ENCODE data around the gene PRPS1. TPM values are rescaled to one million over a fixed set of nuclear protein-coding genes. Genes with fewer than 3 reads are reported as not detected.

PRPS1 gene
- total RNA-seq, 2 experiments from 2014 or later: 57.1 to 80.0 TPM

GRCh38 chrX:107654872-107655761, 26.8 kb downstream of the PRPS1 start:
- no peak for TF ChIP-seq EZH2phosphoT487 (IDR thresholded peaks at IDR 0.05; ENCODE audit: borderline replicate concordance, low read depth, low read length)
- TF ChIP-seq CTCF (conservative IDR thresholded peaks at IDR 0.05; ENCODE audit: low read length): peak; percentile 83
- ChIA-PET CTCF (ENCODE audit: unreplicated experiment) (interaction anchor here (0.6 to 1.9 kb wide), 2 partner anchors 26 to 35 kb away, joined by 4 to 5 read pairs; partner anchors contain the start of gene PRPS1), POLR2A (interaction anchor here (0.6 to 0.8 kb wide), 3 partner anchors 47 to 179 kb away, joined by 3 read pairs; no protein-coding TSS in a partner anchor)
- DNase-seq (ENCODE audit: low spot score): peak; percentile 67
- intact Hi-C loops (cut with micrococcal nuclease; ENCODE audit: unreplicated experiment): loop anchor here (1.0 to 10.0 kb wide), 5 partner anchors 62 to 660 kb away; partner anchors contain the start of gene NCBP2L
- H3K4me2 ChIP-seq (ENCODE audit: low read length): peak overlapping the region; percentile 39
- no TSS peak for BruUV-seq (replicated peaks)
- H3K79me2 ChIP-seq (ENCODE audit: insufficient read depth, low read depth, low read length): no peaks in the 10 kb centered on the region
- H3K9me3 ChIP-seq (ENCODE audit: low read length): no peaks in the 10 kb centered on the region
- no peak overlapping the region for H3K4me3 ChIP-seq (ENCODE audit: low read depth, low read length, poor library complexity, severe bottlenecking)
- no peaks in the 10 kb centered on the region for H3K9me2 ChIP-seq (ENCODE audit: insufficient read depth, low read length)
- no peak overlapping the region for H3K27ac ChIP-seq (ENCODE audit: low read depth, low read length, poor library complexity, severe bottlenecking)
- no peaks in the 10 kb centered on the region for H4K20me1 ChIP-seq (ENCODE audit: insufficient read depth, low read length)
- no peak overlapping the region for H2AFZ ChIP-seq (ENCODE audit: low read length)
- peaks cover 7% of the 10 kb centered on the region for H3K4me1 ChIP-seq (ENCODE audit: insufficient read depth, low read length, poor library complexity, severe bottlenecking)
- H3K36me3 ChIP-seq (ENCODE audit: insufficient read depth, low read length): peaks cover 9% of the 10 kb centered on the region

GRCh38 chrX:107656978-107657377, 28.7 kb downstream of the PRPS1 start:
- CTCF ChIA-PET (ENCODE audit: unreplicated experiment): no interaction called here
- H3K79me2 ChIP-seq (ENCODE audit: insufficient read depth, low read depth, low read length): no peaks in the 10 kb centered on the region
- H3K36me3 ChIP-seq (ENCODE audit: insufficient read depth, low read length): no peaks in the 10 kb centered on the region
- H3K9me2 ChIP-seq (ENCODE audit: insufficient read depth, low read length): no peaks in the 10 kb centered on the region
- H3K4me3 ChIP-seq (ENCODE audit: low read depth, low read length, poor library complexity, severe bottlenecking): no peak overlapping the region
- H3K9me3 ChIP-seq (ENCODE audit: low read length): no peaks in the 10 kb centered on the region
- intact Hi-C loops (cut with micrococcal nuclease; ENCODE audit: unreplicated experiment): loop anchor here (5.0 to 10.0 kb wide), 4 partner anchors 60 to 662 kb away; no protein-coding TSS in a partner anchor
- no peak overlapping the region for H3K27ac ChIP-seq (ENCODE audit: low read depth, low read length, poor library complexity, severe bottlenecking)
- H3K4me1 ChIP-seq (ENCODE audit: insufficient read depth, low read length, poor library complexity, severe bottlenecking): peaks cover 7% of the 10 kb centered on the region
- BruUV-seq (replicated peaks): no TSS peak
- H2AFZ ChIP-seq (ENCODE audit: low read length): no peak overlapping the region
- POLR2A ChIA-PET: interaction anchor here (0.9 to 1.5 kb wide), 5 partner anchors 16 to 60 kb away, joined by 3 to 5 read pairs (median 4); partner anchors contain the start of gene PRPS1
- H3K4me2 ChIP-seq (ENCODE audit: low read length): no peak overlapping the region
- DNase-seq (ENCODE audit: low spot score): no peak
- TF ChIP-seq EZH2phosphoT487 (IDR thresholded peaks at IDR 0.05; ENCODE audit: borderline replicate concordance, low read depth, low read length) (no peak), CTCF (conservative IDR thresholded peaks at IDR 0.05; ENCODE audit: low read length) (no peak)
- H4K20me1 ChIP-seq (ENCODE audit: insufficient read depth, low read length): no peaks in the 10 kb centered on the region
